CD4-positive, alpha-beta T cell (primary cell): Measurements from ENCODE around the gene HPCAL1. TPM values are rescaled to one million over a fixed set of nuclear protein-coding genes. Genes with fewer than 3 reads are reported as not detected.

ENCODE experiments used
- ATAC-seq: fragments of 200-7000 bp; cut with Tn5 transposase; one replicate; pipeline ENCODE4 v1.10.0; 2022; ENCODE audit warnings: mild to moderate bottlenecking; ENCODE audit not compliant: poor library complexity
- CTCF ChIA-PET: fragments of 350-600 bp; sonication (Branson Sonifier 250); formaldehyde crosslinking; loops from one replicate; lab custom pipeline; 2021; ENCODE audit warnings: antibody characterized with exemption, inconsistent platforms; lab: Charles Lee
- POLR2A ChIA-PET: fragments of 350-600 bp; sonication (Branson Sonifier 250); formaldehyde crosslinking; loops from one replicate; lab custom pipeline; 2021; ENCODE audit warnings: antibody characterized with exemption, inconsistent platforms; lab: Charles Lee
- DNase-seq, 14 experiments: peaks; one replicate each; pipeline ENCODE4 v3.0.0-alpha.2; 2013 to 2020; ENCODE audit warnings: mixed read lengths in 2 of 14
- H3K27ac ChIP-seq, 2 donors: one replicate each; pipeline versions ENCODE4 v1.5.1 to v1.7.0; 2013; ENCODE audit warnings: low read length in 2 of 2, low read depth in 1 of 2, mild to moderate bottlenecking in 1 of 2
- H3K27me3 ChIP-seq, 2 experiments: 1 replicate in 1 of 2; 2 replicates in 1 of 2; pipeline versions ENCODE4 v1.6.1 to v1.7.0; 2013; ENCODE audit warnings: low read length in 2 of 2, control low read depth in 1 of 2, mild to moderate bottlenecking in 1 of 2, moderate library complexity in 1 of 2; ENCODE audit not compliant: insufficient read depth in 2 of 2, control insufficient read depth in 1 of 2
- H3K36me3 ChIP-seq: one replicate; pipeline ENCODE4 v1.6.1; 2013; ENCODE audit warnings: low read length, control low read depth; ENCODE audit not compliant: insufficient read depth
- H3K4me1 ChIP-seq: one replicate; pipeline ENCODE4 v1.6.1; 2013; ENCODE audit warnings: low read length, control low read depth; ENCODE audit not compliant: insufficient read depth
- H3K4me3 ChIP-seq: one replicate; pipeline ENCODE4 v1.5.1; 2013; ENCODE audit warnings: mild to moderate bottlenecking, low read length, moderate library complexity
- H3K9me3 ChIP-seq, 2 experiments: 1 replicate in 1 of 2; 2 replicates in 1 of 2; pipeline versions ENCODE4 v1.6.1 to v1.7.0; 2013; ENCODE audit warnings: low read length in 2 of 2, mild to moderate bottlenecking in 2 of 2, control low read depth in 1 of 2, moderate library complexity in 1 of 2; ENCODE audit not compliant: control insufficient read depth in 1 of 2, insufficient read depth in 1 of 2
- H3K27ac Mint-ChIP-seq: one replicate; pipeline ENCODE4 v1.8.0; 2020; ENCODE audit warnings: mixed read lengths
- H3K27me3 Mint-ChIP-seq: one replicate; pipeline ENCODE4 v1.8.0; 2021; ENCODE audit warnings: mixed read lengths
- H3K36me3 Mint-ChIP-seq: one replicate; pipeline ENCODE4 v1.8.0; 2021; ENCODE audit warnings: low read depth, mixed read lengths
- H3K4me1 Mint-ChIP-seq: one replicate; pipeline ENCODE4 v1.8.0; 2021; ENCODE audit warnings: low read depth, mixed read lengths
- H3K4me3 Mint-ChIP-seq: one replicate; pipeline ENCODE4 v1.8.0; 2020; ENCODE audit warnings: mild to moderate bottlenecking, mixed read lengths
- H3K9me3 Mint-ChIP-seq: one replicate; pipeline ENCODE4 v1.8.0; 2020; ENCODE audit warnings: mixed read lengths
- CTCF ChIP-seq: fragments of 200-600 bp; IDR thresholded peaks from one replicate; pipeline ENCODE4 v1.8.0; 2022; ENCODE audit warnings: antibody characterized with exemption, mild to moderate bottlenecking
- intact Hi-C, 2 experiments: fragments of 100-400 bp; cut with DNase I in 1 of 2; cut with micrococcal nuclease in 1 of 2; formaldehyde crosslinking; loops; one replicate each; pipeline versions ENCODE4 v1.15.1 to v1.9.0; 2023 to 2025; cut with DNase I, micrococcal nuclease
- total RNA-seq, 174 experiments: library from RNA in 2 of 174; stranded (reverse) in 2 of 174; gene quantifications; one replicate each; pipeline ENCODE4 v1.2.3 and lab custom pipeline; 2021 to 2026

Gene HPCAL1
- total RNA-seq, 2 experiments from 2014 or later: 24.9 to 27.9 TPM

- H3K36me3 Mint-ChIP-seq: peaks cover 6% of the 10 kb centered on the region
- intact Hi-C loops: no loop called here
- no peak overlapping the region for H3K4me3 Mint-ChIP-seq
- no peak overlapping the region for H3K27ac Mint-ChIP-seq
- peaks cover 3% of the 10 kb centered on the region for H3K36me3 ChIP-seq
- H3K27me3 ChIP-seq: no peaks in the 10 kb centered on the region
- H3K9me3 Mint-ChIP-seq: no peaks in the 10 kb centered on the region
- DNase-seq (no peak), ATAC-seq (no peak)
- no peaks in the 10 kb centered on the region for H3K9me3 ChIP-seq
- peaks cover 65% of the 10 kb centered on the region for H3K4me1 ChIP-seq
- no peak overlapping the region for H3K27ac ChIP-seq
- H3K4me1 Mint-ChIP-seq: peaks cover 66% of the 10 kb centered on the region
- POLR2A ChIA-PET: interaction anchor here (1.4 to 11.5 kb wide), 2 partner anchors 9 to 20 kb away, joined by 3 to 230 read pairs; no protein-coding TSS in a partner anchor
- H3K27me3 Mint-ChIP-seq: no peaks in the 10 kb centered on the region
- H3K4me3 ChIP-seq: no peak overlapping the region
- CTCF ChIA-PET: no interaction called here
- TF ChIP-seq CTCF: no peak
Observed at GRCh38 chr2:10310309-10310888, 7.7 kb downstream of the HPCAL1 start.

GRCh38 chr2:10311736-10312135, 9.0 kb downstream of the HPCAL1 start:
- ChIA-PET CTCF (no interaction called here), POLR2A (interaction anchor here (11.5 kb wide), 1 partner anchor 18 kb away, joined by 230 read pairs; no protein-coding TSS in a partner anchor)
- Mint-ChIP-seq H3K36me3 (peaks cover 4% of the 10 kb centered on the region), H3K4me3 (no peak overlapping the region), H3K27me3 (no peaks in the 10 kb centered on the region), H3K27ac (no peak overlapping the region), H3K4me1 (peaks cover 66% of the 10 kb centered on the region), H3K9me3 (no peaks in the 10 kb centered on the region)
- Histone ChIP-seq H3K27me3 (no peaks in the 10 kb centered on the region), H3K4me1 (peaks cover 62% of the 10 kb centered on the region), H3K4me3 (no peak overlapping the region), H3K36me3 (peaks cover 3% of the 10 kb centered on the region), H3K9me3 (no peaks in the 10 kb centered on the region), H3K27ac (no peak overlapping the region)
- ATAC-seq: no peak
- no peak for DNase-seq
- no peak for TF ChIP-seq CTCF
- intact Hi-C loops: no loop called here

DNA sequence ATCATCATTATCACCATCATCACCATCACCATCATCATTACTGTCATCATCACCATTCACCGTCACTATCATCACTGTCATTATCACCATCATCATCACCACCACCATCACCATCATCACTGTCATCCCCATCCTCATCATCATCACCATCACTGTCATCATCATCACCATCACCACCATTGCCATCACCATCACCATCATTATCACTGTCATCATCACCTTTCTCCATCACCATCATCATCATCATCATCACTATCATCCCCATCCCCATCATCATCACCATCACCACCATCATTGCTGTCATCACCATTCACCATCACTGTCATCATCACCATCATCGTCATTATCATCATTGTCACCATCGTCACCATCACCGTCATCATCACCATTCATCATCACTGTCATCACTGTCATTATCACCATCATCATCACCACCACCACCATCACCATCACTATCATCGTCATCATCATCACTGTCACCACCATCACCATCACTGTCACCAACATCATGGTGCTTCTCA, 9.8 kb downstream of the HPCAL1 start:
- ChIA-PET POLR2A (no interaction called here), CTCF (no interaction called here)
- H3K4me1 ChIP-seq: peaks cover 54% of the 10 kb centered on the region
- H3K9me3 ChIP-seq: no peaks in the 10 kb centered on the region
- intact Hi-C loops: no loop called here
- H3K27ac ChIP-seq: no peak overlapping the region
- no peak for TF ChIP-seq CTCF
- no peak overlapping the region for H3K27ac Mint-ChIP-seq
- H3K9me3 Mint-ChIP-seq: no peaks in the 10 kb centered on the region
- DNase-seq (no peak), ATAC-seq (no peak)
- peaks cover 64% of the 10 kb centered on the region for H3K4me1 Mint-ChIP-seq
- peaks cover 4% of the 10 kb centered on the region for H3K36me3 Mint-ChIP-seq
- no peak overlapping the region for H3K4me3 ChIP-seq
- H3K4me3 Mint-ChIP-seq: no peak overlapping the region
- H3K27me3 Mint-ChIP-seq: no peaks in the 10 kb centered on the region
- no peaks in the 10 kb centered on the region for H3K27me3 ChIP-seq
- H3K36me3 ChIP-seq: peaks cover 3% of the 10 kb centered on the region
